Neuronal stem cell (in vitro differentiated cells): ENCODE results near the gene ZSWIM5.
"Not testable (repeated sequence)": the region's sequence is repeated elsewhere in the genome, so short reads cannot be mapped to it uniquely, and the experiment has no call there.

ENCODE experiments used
- DNase-seq: peaks from one replicate; pipeline ENCODE4 v3.0.0-alpha.2; 2013; ENCODE audit warnings: low spot score
- H2AFZ ChIP-seq: one replicate; pipeline ENCODE4 v1.6.1; 2013; ENCODE audit warnings: mild to moderate bottlenecking, low read length, inconsistent platforms
- H2AK5ac ChIP-seq: 2 replicates; pipeline ENCODE4 v1.6.1; 2013; ENCODE audit warnings: low read depth, mild to moderate bottlenecking, inconsistent platforms, low read length, moderate library complexity, mixed read lengths
- H2BK120ac ChIP-seq: 2 replicates; pipeline ENCODE4 v1.6.1; 2013; ENCODE audit warnings: low read depth, mild to moderate bottlenecking, inconsistent platforms, low read length, moderate library complexity, mixed read lengths
- H2BK12ac ChIP-seq: one replicate; pipeline ENCODE4 v1.6.1; 2013; ENCODE audit warnings: low read length, inconsistent platforms
- H2BK15ac ChIP-seq: 2 replicates; pipeline ENCODE4 v1.6.1; 2013; ENCODE audit warnings: mild to moderate bottlenecking, low read length, inconsistent platforms, mixed read lengths
- H2BK5ac ChIP-seq: one replicate; pipeline ENCODE4 v1.6.1; 2013; ENCODE audit warnings: inconsistent platforms, mild to moderate bottlenecking, low read length, moderate library complexity
- H3K14ac ChIP-seq: one replicate; pipeline ENCODE4 v1.6.1; 2013; ENCODE audit warnings: low read length, inconsistent platforms
- H3K18ac ChIP-seq: 2 replicates; pipeline ENCODE4 v1.6.1; 2013; ENCODE audit warnings: low read length, inconsistent platforms
- H3K23ac ChIP-seq: 2 replicates; pipeline ENCODE4 v1.6.1; 2013; ENCODE audit warnings: low read depth, mild to moderate bottlenecking, mixed read lengths, low read length, inconsistent platforms; ENCODE audit not compliant: poor library complexity
- H3K27ac ChIP-seq: replicated peaks from 3 replicates; pipeline ENCODE4 v1.5.1; 2013; ENCODE audit warnings: low read length, inconsistent platforms
- H3K27me3 ChIP-seq, 3 experiments: 2 replicates each; pipeline ENCODE4 v1.6.1; 2013; ENCODE audit warnings: low read length in 3 of 3, mild to moderate bottlenecking in 2 of 3, inconsistent platforms in 1 of 3, low read depth in 1 of 3, mixed read lengths in 1 of 3, moderate library complexity in 1 of 3; ENCODE audit not compliant: control insufficient read depth in 3 of 3, insufficient read depth in 3 of 3
- H3K36me3 ChIP-seq, 2 donors: replicated peaks in 1 of 2; 2 replicates each; pipeline ENCODE4 v1.6.1; 2013; ENCODE audit warnings: low read length in 2 of 2; ENCODE audit not compliant: control insufficient read depth in 2 of 2, insufficient read depth in 2 of 2
- H3K4ac ChIP-seq: 2 replicates; pipeline ENCODE4 v1.6.1; 2013; ENCODE audit warnings: inconsistent platforms, mild to moderate bottlenecking, low read length, moderate library complexity
- H3K4me1 ChIP-seq, 2 donors: 1 replicate in 1 of 2; 2 replicates in 1 of 2; pipeline ENCODE4 v1.6.1; 2013; ENCODE audit warnings: low read length in 2 of 2, low read depth in 1 of 2; ENCODE audit not compliant: control insufficient read depth in 2 of 2, insufficient read depth in 1 of 2
- H3K4me2 ChIP-seq: one replicate; pipeline ENCODE4 v1.6.1; 2013; ENCODE audit warnings: mild to moderate bottlenecking, low read length, inconsistent platforms; ENCODE audit not compliant: insufficient read depth, poor library complexity, severe bottlenecking
- H3K4me3 ChIP-seq, 2 donors: 2 replicates each; pipeline ENCODE4 v1.5.1; 2013; ENCODE audit warnings: low read length in 2 of 2, mild to moderate bottlenecking in 2 of 2, inconsistent platforms in 1 of 2, moderate library complexity in 1 of 2
- H3K79me1 ChIP-seq: one replicate; pipeline ENCODE4 v1.6.1; 2013; ENCODE audit warnings: low read depth, mild to moderate bottlenecking, inconsistent platforms, low read length, moderate library complexity
- H3K9ac ChIP-seq: one replicate; pipeline ENCODE4 v1.6.1; 2013; ENCODE audit warnings: mild to moderate bottlenecking, low read depth, low read length, inconsistent platforms; ENCODE audit not compliant: poor library complexity
- H3K9me3 ChIP-seq, 2 donors: replicated peaks in 1 of 2; 2 replicates each; pipeline versions ENCODE3 to v1.6.1; 2013; ENCODE audit warnings: low read length in 2 of 2, mild to moderate bottlenecking in 2 of 2, inconsistent platforms in 1 of 2, low read depth in 1 of 2, mixed read lengths in 1 of 2, moderate library complexity in 1 of 2; ENCODE audit not compliant: control insufficient read depth in 2 of 2, insufficient read depth in 1 of 2
- H4K8ac ChIP-seq: one replicate; pipeline ENCODE4 v1.6.1; 2013; ENCODE audit warnings: low read depth, mild to moderate bottlenecking, inconsistent platforms, low read length, moderate library complexity
- H4K91ac ChIP-seq: one replicate; pipeline ENCODE4 v1.6.1; 2013; ENCODE audit warnings: low read length, low read depth, mild to moderate bottlenecking, inconsistent platforms; ENCODE audit not compliant: poor library complexity
- WGBS, 2 donors: extraction: QIAGEN DNeasy Blood & Tissue Kit; methylation state at CpG; one replicate each; pipeline ENCODE4 v1.1.7; 2013; ENCODE audit warnings: missing lambda C conversion rate in 2 of 2, mixed read lengths in 1 of 2; ENCODE audit not compliant: insufficient read length in 2 of 2, insufficient replicate concordance in 1 of 2; ENCODE audit errors: extremely low coverage in 2 of 2; 5-methylcytosine and 5-hydroxymethylcytosine counted together

Gene ZSWIM5

DNA sequence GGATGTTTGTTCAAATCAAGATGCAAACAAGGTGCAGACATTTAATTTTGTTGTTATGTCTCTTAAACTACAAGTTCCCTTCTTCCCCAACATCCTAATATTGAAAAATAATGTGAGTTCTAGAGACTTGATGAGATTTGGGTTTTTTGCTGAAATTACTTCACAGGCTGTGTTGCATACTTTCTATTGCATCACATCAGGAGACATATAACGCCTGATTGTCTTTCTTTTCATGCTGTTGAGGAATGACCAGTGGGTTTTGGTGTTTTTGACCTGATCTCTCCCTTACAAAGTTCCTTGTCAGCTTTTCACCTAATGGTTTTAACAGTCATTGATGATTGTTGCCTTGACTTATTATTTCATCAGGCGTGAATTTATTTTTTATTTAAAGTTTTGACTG is 111.0 kb downstream of the ZSWIM5 start:
- Histone ChIP-seq H3K9me3 (no peaks in the 10 kb centered on the region), H3K23ac (no peak overlapping the region), H2BK12ac (no peak overlapping the region), H2BK15ac (no peak overlapping the region), H3K4ac (no peak overlapping the region), H3K4me3 (no peak overlapping the region), H4K91ac (no peak overlapping the region), H4K8ac (no peak overlapping the region), H3K36me3 (no peaks in the 10 kb centered on the region), H3K14ac (no peak overlapping the region), H2AK5ac (no peak overlapping the region), H3K79me1 (no peaks in the 10 kb centered on the region), H3K9ac (no peak overlapping the region), H3K27me3 (no peaks in the 10 kb centered on the region), H2AFZ (no peak overlapping the region), H2BK120ac (no peak overlapping the region), H3K4me1 (no peaks in the 10 kb centered on the region), H3K4me2 (no peak overlapping the region), H2BK5ac (no peak overlapping the region), H3K27ac (no peak overlapping the region), H3K18ac (no peak overlapping the region)
- DNase-seq: no peak
- no CpG with 5 or more reads among the region's 2 CpGs for WGBS, 2 donors

DNA sequence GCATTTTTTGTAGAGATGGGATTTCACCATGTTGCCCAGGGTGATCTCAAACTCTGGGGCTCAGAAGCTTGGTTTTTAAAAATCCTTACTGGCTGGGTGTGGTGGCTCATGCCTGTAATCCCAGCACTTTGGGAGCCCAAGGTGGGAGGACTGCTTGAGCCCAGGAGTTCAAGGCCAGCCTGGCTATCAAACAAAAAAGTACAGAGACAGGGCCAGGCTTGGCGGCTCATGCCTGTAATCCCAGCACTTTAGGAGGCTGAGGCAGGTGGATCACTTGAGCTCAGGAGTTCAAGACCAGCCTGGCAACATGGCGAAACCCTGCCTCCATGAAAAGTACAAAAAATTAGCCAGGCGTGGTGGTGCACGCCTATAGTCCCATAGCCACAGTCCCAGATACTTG is 112.0 kb downstream of the ZSWIM5 start:
- not testable (repeated sequence) for H4K8ac ChIP-seq, H2BK12ac ChIP-seq, H3K27me3 ChIP-seq, H2BK15ac ChIP-seq, H2AK5ac ChIP-seq, H2AFZ ChIP-seq, H3K4ac ChIP-seq, H2BK5ac ChIP-seq, H3K18ac ChIP-seq, H3K4me3 ChIP-seq, H3K9ac ChIP-seq, H4K91ac ChIP-seq, H3K14ac ChIP-seq, H2BK120ac ChIP-seq, DNase-seq, H3K9me3 ChIP-seq, H3K79me1 ChIP-seq, H3K27ac ChIP-seq, H3K4me1 ChIP-seq, H3K4me2 ChIP-seq, H3K23ac ChIP-seq, H3K36me3 ChIP-seq
- WGBS, 2 donors: no CpG with 5 or more reads among the region's 4 CpGs

DNA sequence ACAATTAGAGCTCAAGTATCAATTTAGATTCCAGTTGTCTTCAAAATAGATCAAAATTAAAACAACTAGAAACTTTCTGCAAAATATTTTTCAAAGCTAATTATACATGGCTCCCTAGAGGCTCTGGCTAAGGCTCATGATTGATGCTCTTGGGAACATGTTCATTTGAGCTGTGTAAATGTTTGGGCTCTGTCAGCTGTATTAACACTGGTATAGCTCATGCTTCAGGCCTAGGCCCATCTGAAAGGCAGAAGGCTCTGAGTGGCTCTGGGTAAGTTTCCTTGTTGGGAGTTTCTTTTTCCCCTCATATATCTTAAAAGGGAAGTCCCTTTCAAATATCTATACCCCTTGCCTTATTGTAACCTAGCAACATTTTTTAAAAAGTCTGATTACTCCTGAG is 113.1 kb downstream of the ZSWIM5 start:
- no peak overlapping the region for H3K4me2 ChIP-seq
- H3K27me3 ChIP-seq: no peaks in the 10 kb centered on the region
- H3K9ac ChIP-seq: no peak overlapping the region
- H3K27ac ChIP-seq: no peak overlapping the region
- H2BK120ac ChIP-seq: no peak overlapping the region
- no peak overlapping the region for H3K4ac ChIP-seq
- DNase-seq: no peak
- no peak overlapping the region for H3K18ac ChIP-seq
- no peak overlapping the region for H3K4me3 ChIP-seq
- H4K91ac ChIP-seq: no peak overlapping the region
- H3K79me1 ChIP-seq: no peaks in the 10 kb centered on the region
- no peak overlapping the region for H2BK5ac ChIP-seq
- no peak overlapping the region for H3K23ac ChIP-seq
- no peaks in the 10 kb centered on the region for H3K36me3 ChIP-seq
- no peak overlapping the region for H2BK15ac ChIP-seq
- H2AFZ ChIP-seq: no peak overlapping the region
- H2AK5ac ChIP-seq: no peak overlapping the region
- no peaks in the 10 kb centered on the region for H3K9me3 ChIP-seq
- H2BK12ac ChIP-seq: no peak overlapping the region
- no peak overlapping the region for H4K8ac ChIP-seq
- no peaks in the 10 kb centered on the region for H3K4me1 ChIP-seq
- H3K14ac ChIP-seq: no peak overlapping the region

DNA sequence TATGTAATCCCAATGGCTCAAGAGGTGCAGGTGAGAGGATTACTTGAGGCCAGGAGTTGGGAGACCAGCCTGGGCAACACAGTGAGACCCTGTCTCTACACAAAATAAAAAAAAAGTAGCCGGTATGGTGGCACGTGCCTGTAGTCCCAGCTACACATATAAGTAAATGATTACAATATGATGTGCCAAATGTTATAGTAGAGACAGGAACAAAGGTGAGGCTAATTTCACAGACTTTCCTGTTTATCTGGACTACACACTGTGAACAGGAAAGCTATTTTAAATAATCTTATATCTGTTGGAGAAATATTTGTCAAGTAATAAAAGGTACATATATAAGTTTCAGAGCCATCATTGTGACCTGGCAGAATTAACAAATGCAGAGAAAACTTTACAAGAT is 116.7 kb downstream of the ZSWIM5 start:
- Histone ChIP-seq H3K18ac (no peak overlapping the region), H3K9me3 (no peaks in the 10 kb centered on the region), H2BK5ac (no peak overlapping the region), H3K23ac (no peak overlapping the region), H4K91ac (no peak overlapping the region), H3K36me3 (no peaks in the 10 kb centered on the region), H2BK15ac (no peak overlapping the region), H2AFZ (no peak overlapping the region), H4K8ac (no peak overlapping the region), H3K14ac (no peak overlapping the region), H3K4me1 (no peaks in the 10 kb centered on the region), H3K4me2 (no peak overlapping the region), H2BK12ac (no peak overlapping the region), H3K4me3 (no peak overlapping the region), H3K9ac (no peak overlapping the region), H2AK5ac (no peak overlapping the region), H3K27ac (no peak overlapping the region), H3K27me3 (no peaks in the 10 kb centered on the region), H2BK120ac (no peak overlapping the region), H3K79me1 (no peaks in the 10 kb centered on the region), H3K4ac (no peak overlapping the region)
- WGBS, 2 donors: no CpG with 5 or more reads among the region's 2 CpGs
- no peak for DNase-seq
